GM23248 (cell line): ENCODE data around the gene OR2T3.
"Not testable (repeated sequence)": the region's sequence is repeated elsewhere in the genome, so short reads cannot be mapped to it uniquely, and the experiment has no call there.

Experiments
- EZH2 ChIP-seq: fragments of 200-600 bp; sonication (generic); IDR thresholded peaks from 2 replicates; pipeline ENCODE4 v1.6.1; 2018; ENCODE audit warnings: antibody characterized with exemption, mild to moderate bottlenecking; ENCODE audit not compliant: insufficient read depth, poor library complexity, severe bottlenecking
- EZH2phosphoT487 ChIP-seq: fragments of 200-600 bp; sonication (generic); IDR thresholded peaks from 2 replicates; pipeline ENCODE4 v1.6.1; 2018; ENCODE audit warnings: antibody characterized with exemption, moderate library complexity, mild to moderate bottlenecking, low read depth; ENCODE audit not compliant: insufficient read depth

- not testable (repeated sequence) for TF ChIP-seq EZH2, EZH2phosphoT487
Observed at GRCh38 chr1:248439283-248439682, 33.9 kb upstream of the OR2T3 start.
